Measurements from ENCODE around the gene TMEM63A.
"Not testable (repeated sequence)": the region's sequence is repeated elsewhere in the genome, so short reads cannot be mapped to it uniquely, and the experiment has no call there.

The TMEM63A gene

GRCh38 chr1:225889743-225890142 lies 7.6 kb upstream of the TMEM63A start:
- TF ChIP-seq CTCF (IDR thresholded peaks at IDR 0.05; ENCODE audit: low read depth, low read length, missing control alignments), result no peak
- no peak overlapping the region for H3K4me3 ChIP-seq (replicated peaks; ENCODE audit: low read depth, low read length)
- no peak for DNase-seq (ENCODE audit: extremely low read depth, low read depth)

GRCh38 chr1:225888898-225889601 lies 6.9 kb upstream of the TMEM63A start, which contains the start of gene LEFTY1:
LEFTY1 (minus strand) TSS chr1:225889146; CDS start chr1:225889066, 80 bp downstream.
- no peak for DNase-seq (ENCODE audit: extremely low read depth, low read depth)
- TF ChIP-seq CTCF (IDR thresholded peaks at IDR 0.05; ENCODE audit: low read depth, low read length, missing control alignments), result no peak
- H3K4me3 ChIP-seq (replicated peaks; ENCODE audit: low read depth, low read length), result no peak within 1 kb of the TSS

- DNase-seq (ENCODE audit: extremely low read depth, low read depth), result no peak
- no peak for TF ChIP-seq CTCF (IDR thresholded peaks at IDR 0.05; ENCODE audit: low read depth, low read length, missing control alignments)
- H3K4me3 ChIP-seq (replicated peaks; ENCODE audit: low read depth, low read length), result no peak overlapping the region
Observed at GRCh38 chr1:225888289-225888897, 6.2 kb upstream of the TMEM63A start.

- not testable (repeated sequence) for H3K4me3 ChIP-seq (replicated peaks; ENCODE audit: low read depth, low read length); DNase-seq (ENCODE audit: extremely low read depth, low read depth)
Observed at GRCh38 chr1:225887554-225888288, 5.5 kb upstream of the TMEM63A start.

- no peak for TF ChIP-seq CTCF (IDR thresholded peaks at IDR 0.05; ENCODE audit: low read depth, low read length, missing control alignments)
- no peak overlapping the region for H3K4me3 ChIP-seq (replicated peaks; ENCODE audit: low read depth, low read length)
- DNase-seq (ENCODE audit: extremely low read depth, low read depth), result no peak
Observed at GRCh38 chr1:225887030-225887314, 4.8 kb upstream of the TMEM63A start.

- DNase-seq (ENCODE audit: extremely low read depth, low read depth), result no peak
- TF ChIP-seq CTCF (IDR thresholded peaks at IDR 0.05; ENCODE audit: low read depth, low read length, missing control alignments), result no peak
Observed at GRCh38 chr1:225886159-225887029, 4.2 kb upstream of the TMEM63A start.

More at GRCh38 chr1:225886159-225887029, 4.2 kb upstream of the TMEM63A start:
- no peak overlapping the region for H3K4me3 ChIP-seq (replicated peaks; ENCODE audit: low read depth, low read length)
